HG02798 (cell line): ENCODE results near the gene MRPS9.

ENCODE experiments used
- ATAC-seq: cut with Tn5 transposase; IDR thresholded peaks from one replicate; pipeline ENCODE4 v1.9.1; 2021; ENCODE audit warnings: mild to moderate bottlenecking; ENCODE audit not compliant: unreplicated experiment, poor library complexity

MRPS9 gene

GRCh38 chr2:105116348-105116747 lies 78.5 kb downstream of the MRPS9 start:
- no peak for ATAC-seq

- ATAC-seq = no peak
Observed at GRCh38 chr2:105117565-105117964, 79.7 kb downstream of the MRPS9 start.

GRCh38 chr2:105118960-105119359 lies 81.1 kb downstream of the MRPS9 start:
- ATAC-seq = peak; percentile 48

- ATAC-seq = no peak
Observed at GRCh38 chr2:105121434-105121833, 83.6 kb downstream of the MRPS9 start.

GRCh38 chr2:105125428-105125827 lies 87.6 kb downstream of the MRPS9 start:
- no peak for ATAC-seq

GRCh38 chr2:105125920-105126319 lies 88.1 kb downstream of the MRPS9 start:
- ATAC-seq = no peak

GRCh38 chr2:105126336-105126735 lies 88.5 kb downstream of the MRPS9 start:
- ATAC-seq = no peak

GRCh38 chr2:105127289-105127915 lies 89.5 kb downstream of the MRPS9 start:
- no peak for ATAC-seq

- ATAC-seq = peak; percentile 91
Observed at GRCh38 chr2:105129722-105130232, 91.9 kb downstream of the MRPS9 start.

GRCh38 chr2:105130546-105130945 lies 92.7 kb downstream of the MRPS9 start:
- no peak for ATAC-seq

- no peak for ATAC-seq
Observed at GRCh38 chr2:105134081-105134480, 96.2 kb downstream of the MRPS9 start.

- ATAC-seq = no peak
Observed at GRCh38 chr2:105135436-105135835, 97.6 kb downstream of the MRPS9 start.

- no peak for ATAC-seq
Observed at GRCh38 chr2:105136394-105136793, 98.5 kb downstream of the MRPS9 start.

- no peak for ATAC-seq
Observed at GRCh38 chr2:105138643-105139042, 100.8 kb downstream of the MRPS9 start.

GRCh38 chr2:105139556-105140239 lies 101.8 kb downstream of the MRPS9 start:
- no peak for ATAC-seq

- ATAC-seq = no peak
Observed at GRCh38 chr2:105140240-105140568, 102.3 kb downstream of the MRPS9 start.

GRCh38 chr2:105141099-105141614 lies 103.3 kb downstream of the MRPS9 start:
- ATAC-seq = no peak

GRCh38 chr2:105142239-105142638 lies 104.4 kb downstream of the MRPS9 start:
- ATAC-seq = no peak

- no peak for ATAC-seq
Observed at GRCh38 chr2:105143094-105143466, 105.2 kb downstream of the MRPS9 start.

- ATAC-seq = no peak
Observed at GRCh38 chr2:105143467-105144151, 105.7 kb downstream of the MRPS9 start.
